ENCODE measurements around the gene PCDHA12. TPM values are rescaled to one million over a fixed set of nuclear protein-coding genes. Genes with fewer than 3 reads are reported as not detected.

The PCDHA12 gene
- total RNA-seq, 2 experiments from 2014 or later = not detected

GRCh38 chr5:140877262-140877581 lies 2.1 kb downstream of the PCDHA12 start:
- Mint-ChIP-seq H3K9me3 (peaks cover 14% of the 10 kb centered on the region), H3K4me1 (no peaks in the 10 kb centered on the region), H3K4me3 (no peak overlapping the region), H3K27me3 (no peaks in the 10 kb centered on the region), H3K36me3 (ENCODE audit: low read depth) (no peaks in the 10 kb centered on the region), H3K27ac (no peak overlapping the region)
- ChIA-PET CTCF (interaction anchor here (1.0 kb wide), 1 partner anchor 17 kb away, joined by 3 read pairs; no protein-coding TSS in a partner anchor), POLR2A (no interaction called here)
- DNase-seq = no peak

GRCh38 chr5:140881889-140882590 lies 6.9 kb downstream of the PCDHA12 start, which contains the start of gene PCDHA13:
Gene PCDHA13, plus strand, starts transcription at chr5:140882124. Its CDS starts 145 bp downstream, at chr5:140882269.
- H3K4me3 Mint-ChIP-seq = no peak within 1 kb of the TSS
- H3K9me3 Mint-ChIP-seq = peaks cover 15% of the 10 kb centered on the region
- no peaks in the 10 kb centered on the region for H3K4me1 Mint-ChIP-seq
- ChIA-PET CTCF (no interaction called here), POLR2A (no interaction called here)
- H3K27ac Mint-ChIP-seq = no peak within 1 kb of the TSS
- DNase-seq = no peak
- H3K27me3 Mint-ChIP-seq = no peaks in the 10 kb centered on the region
- H3K36me3 Mint-ChIP-seq (ENCODE audit: low read depth) = peaks cover 2% of the 10 kb centered on the region

GRCh38 chr5:140882591-140882899 lies 7.4 kb downstream of the PCDHA12 start:
- peaks cover 15% of the 10 kb centered on the region for H3K9me3 Mint-ChIP-seq
- H3K4me3 Mint-ChIP-seq = no peak overlapping the region
- H3K27ac Mint-ChIP-seq = no peak overlapping the region
- DNase-seq = no peak
- CTCF ChIA-PET = no interaction called here
- POLR2A ChIA-PET = no interaction called here
- H3K27me3 Mint-ChIP-seq = no peaks in the 10 kb centered on the region
- peaks cover 2% of the 10 kb centered on the region for H3K36me3 Mint-ChIP-seq (ENCODE audit: low read depth)
- no peaks in the 10 kb centered on the region for H3K4me1 Mint-ChIP-seq

- Mint-ChIP-seq H3K9me3 (peaks cover 15% of the 10 kb centered on the region), H3K36me3 (ENCODE audit: low read depth) (peaks cover 2% of the 10 kb centered on the region), H3K4me1 (no peaks in the 10 kb centered on the region), H3K27ac (no peak overlapping the region), H3K4me3 (no peak overlapping the region), H3K27me3 (no peaks in the 10 kb centered on the region)
- ChIA-PET POLR2A (no interaction called here), CTCF (no interaction called here)
- DNase-seq = no peak
Measured at GRCh38 chr5:140883373-140883772, 8.3 kb downstream of the PCDHA12 start.

- H3K27me3 Mint-ChIP-seq = no peaks in the 10 kb centered on the region
- DNase-seq = no peak
- H3K9me3 Mint-ChIP-seq = peaks cover 13% of the 10 kb centered on the region
- CTCF ChIA-PET = no interaction called here
- POLR2A ChIA-PET = no interaction called here
- no peak overlapping the region for H3K4me3 Mint-ChIP-seq
- no peak overlapping the region for H3K27ac Mint-ChIP-seq
- peaks cover 2% of the 10 kb centered on the region for H3K36me3 Mint-ChIP-seq (ENCODE audit: low read depth)
- no peaks in the 10 kb centered on the region for H3K4me1 Mint-ChIP-seq
Measured at GRCh38 chr5:140883927-140884697, 9.0 kb downstream of the PCDHA12 start.

- CTCF ChIA-PET = no interaction called here
- POLR2A ChIA-PET = no interaction called here
- H3K4me1 Mint-ChIP-seq = no peaks in the 10 kb centered on the region
- no peak overlapping the region for H3K27ac Mint-ChIP-seq
- no peak for DNase-seq
- no peak overlapping the region for H3K4me3 Mint-ChIP-seq
- no peaks in the 10 kb centered on the region for H3K36me3 Mint-ChIP-seq (ENCODE audit: low read depth)
- peaks cover 3% of the 10 kb centered on the region for H3K9me3 Mint-ChIP-seq
- H3K27me3 Mint-ChIP-seq = no peaks in the 10 kb centered on the region
Measured at GRCh38 chr5:140916325-140916724, 41.2 kb downstream of the PCDHA12 start.

GRCh38 chr5:140923601-140924000 lies 48.5 kb downstream of the PCDHA12 start:
- no peak overlapping the region for H3K27ac Mint-ChIP-seq
- H3K4me3 Mint-ChIP-seq = no peak overlapping the region
- DNase-seq = no peak
- H3K36me3 Mint-ChIP-seq (ENCODE audit: low read depth) = peaks cover 2% of the 10 kb centered on the region
- H3K9me3 Mint-ChIP-seq = peaks cover 3% of the 10 kb centered on the region
- H3K4me1 Mint-ChIP-seq = peaks cover 1% of the 10 kb centered on the region
- ChIA-PET CTCF (no interaction called here), POLR2A (no interaction called here)
- peaks cover 21% of the 10 kb centered on the region for H3K27me3 Mint-ChIP-seq

- POLR2A ChIA-PET = no interaction called here
- no peak within 1 kb of the TSS for H3K4me3 Mint-ChIP-seq
- H3K9me3 Mint-ChIP-seq = peaks cover 3% of the 10 kb centered on the region
- peaks cover 21% of the 10 kb centered on the region for H3K27me3 Mint-ChIP-seq
- H3K4me1 Mint-ChIP-seq = peaks cover 1% of the 10 kb centered on the region
- no peak within 1 kb of the TSS for H3K27ac Mint-ChIP-seq
- no peak for DNase-seq
- CTCF ChIA-PET = no interaction called here
- H3K36me3 Mint-ChIP-seq (ENCODE audit: low read depth) = peaks cover 2% of the 10 kb centered on the region
Measured at GRCh38 chr5:140925806-140926442, 50.8 kb downstream of the PCDHA12 start, which contains the start of gene PCDHAC1. Gene PCDHAC1, plus strand, starts transcription at chr5:140926299. Its CDS starts 594 bp downstream, at chr5:140926893.

GRCh38 chr5:140926443-140927227 lies 51.5 kb downstream of the PCDHA12 start:
- Mint-ChIP-seq H3K36me3 (ENCODE audit: low read depth) (peaks cover 2% of the 10 kb centered on the region), H3K4me3 (no peak overlapping the region)

GRCh38 chr5:140927228-140927573 lies 52.1 kb downstream of the PCDHA12 start:
- Mint-ChIP-seq H3K4me3 (no peak overlapping the region), H3K36me3 (ENCODE audit: low read depth) (peaks cover 2% of the 10 kb centered on the region), H3K27me3 (peaks cover 21% of the 10 kb centered on the region), H3K4me1 (peaks cover 1% of the 10 kb centered on the region), H3K9me3 (peaks cover 3% of the 10 kb centered on the region), H3K27ac (no peak overlapping the region)
- no peak for DNase-seq
- CTCF ChIA-PET = no interaction called here
- POLR2A ChIA-PET = no interaction called here

More at GRCh38 chr5:140926443-140927227, 51.5 kb downstream of the PCDHA12 start:
- DNase-seq = no peak
- H3K27ac Mint-ChIP-seq = no peak overlapping the region
- H3K27me3 Mint-ChIP-seq = peaks cover 21% of the 10 kb centered on the region
- peaks cover 1% of the 10 kb centered on the region for H3K4me1 Mint-ChIP-seq
- ChIA-PET POLR2A (no interaction called here), CTCF (no interaction called here)
- H3K9me3 Mint-ChIP-seq = peaks cover 3% of the 10 kb centered on the region

Other genes with a start within 250 kb of the PCDHA12 start
- under 1 TPM; 0.23 to 0.38 TPM for gene CD14, start 242.1 kb upstream of the PCDHA12 start, total RNA-seq
- 10 to 100 TPM; 28.9 to 29.0 TPM for gene TMCO6, start 235.9 kb upstream of the PCDHA12 start, total RNA-seq
- gene NDUFA2, start 227.7 kb upstream of the PCDHA12 start, total RNA-seq = 10 to 100 TPM; 73.0 to 83.8 TPM
- gene IK, start 227.5 kb upstream of the PCDHA12 start, total RNA-seq = 100 to 1,000 TPM; 123 to 126 TPM
- 10 to 100 TPM; 35.0 to 35.2 TPM for gene WDR55, start 210.4 kb upstream of the PCDHA12 start, total RNA-seq
- gene DND1, start 201.7 kb upstream of the PCDHA12 start, total RNA-seq = 1 to 10 TPM; 2.2 to 2.5 TPM
- 10 to 100 TPM; 66.0 to 70.2 TPM for gene HARS1, start 183.9 kb upstream of the PCDHA12 start, total RNA-seq
- gene HARS2, start 183.9 kb upstream of the PCDHA12 start, total RNA-seq = 10 to 100 TPM; 30.6 to 34.7 TPM
- 10 to 100 TPM; 52.0 to 52.7 TPM for gene ZMAT2, start 174.9 kb upstream of the PCDHA12 start, total RNA-seq
- gene PCDHA1, start 89.2 kb upstream of the PCDHA12 start, total RNA-seq = not detected
- not detected for gene PCDHA2, start 80.5 kb upstream of the PCDHA12 start, total RNA-seq
- gene PCDHA3, start 74.3 kb upstream of the PCDHA12 start, total RNA-seq = not detected
- gene PCDHA4, start 68.2 kb upstream of the PCDHA12 start, total RNA-seq = not detected
- not detected for gene PCDHA5, start 53.7 kb upstream of the PCDHA12 start, total RNA-seq
- gene PCDHA6, start 47.3 kb upstream of the PCDHA12 start, total RNA-seq = not detected
- gene PCDHA7, start 41.0 kb upstream of the PCDHA12 start, total RNA-seq = not detected
- not detected for gene PCDHA8, start 34.1 kb upstream of the PCDHA12 start, total RNA-seq
- gene PCDHA9, start 26.9 kb upstream of the PCDHA12 start, total RNA-seq = not detected
- gene PCDHA10, start 19.4 kb upstream of the PCDHA12 start, total RNA-seq = not detected
- gene PCDHA11, start 6.4 kb upstream of the PCDHA12 start, total RNA-seq = not detected
- gene PCDHA13, start 6.8 kb downstream of the PCDHA12 start, total RNA-seq = not detected
- not detected for gene PCDHAC1, start 51.0 kb downstream of the PCDHA12 start, total RNA-seq
- gene PCDHAC2, start 91.2 kb downstream of the PCDHA12 start, total RNA-seq = not detected
- gene PCDHB1, start 176.1 kb downstream of the PCDHA12 start, total RNA-seq = not detected
- under 1 TPM in 1 of 2 experiments, not detected in 1; 0.20 TPM for gene PCDHB2, start 219.3 kb downstream of the PCDHA12 start, total RNA-seq
- gene PCDHB3, start 225.2 kb downstream of the PCDHA12 start, total RNA-seq = not detected
- gene PCDHB4, start 246.5 kb downstream of the PCDHA12 start, total RNA-seq = not detected

Measured in activated CD4-positive, alpha-beta memory T cell treated with anti-CD3 and anti-CD28 coated beads, Interleukin-2, amount 10 ng/mL, durations not matched to agents 7 days and 5 days (primary cell).